ENCODE measurements around the gene DKK2.
"Not testable (repeated sequence)": the region's sequence is repeated elsewhere in the genome, so short reads cannot be mapped to it uniquely, and the experiment has no call there.

DNA sequence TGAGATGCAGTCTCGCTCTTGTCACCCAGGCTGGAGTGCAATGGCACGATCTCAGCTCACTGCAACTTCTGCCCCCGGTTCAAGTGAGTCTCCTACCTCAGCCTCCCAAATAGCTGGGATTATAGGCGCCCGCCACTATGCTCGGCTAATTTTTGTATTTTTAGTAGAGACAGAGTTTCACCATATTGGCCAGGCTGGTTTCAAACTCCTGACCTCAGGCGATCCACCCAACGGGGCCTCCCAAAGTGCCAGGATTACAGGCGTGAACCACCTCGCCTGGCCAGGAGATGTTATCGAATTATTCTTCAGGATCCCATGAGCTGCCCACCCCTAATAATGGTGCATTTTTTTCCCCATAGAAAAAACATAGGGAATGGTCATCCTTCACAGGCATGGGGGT, 128.1 kb downstream of the DKK2 start:
- TF ChIP-seq EZH2 (IDR thresholded peaks at IDR 0.05; ENCODE audit: borderline replicate concordance, low read length); CTCF (IDR thresholded peaks at IDR 0.05; ENCODE audit: low read length): not testable (repeated sequence)
